H9 (cell line): ENCODE measurements around the gene CRYBA1. TPM values are rescaled to one million over a fixed set of nuclear protein-coding genes. Genes with fewer than 3 reads are reported as not detected.
A peak's percentile ranks its signal among the peaks of the same experiment; 100 is the strongest.

Source experiments
- DNase-seq: peaks from one replicate; pipeline ENCODE4 v3.0.0-alpha.2; 2017
- H2AFZ ChIP-seq: one replicate; pipeline ENCODE4 v1.6.1; 2013; ENCODE audit warnings: mild to moderate bottlenecking, low read length, control low read depth, moderate library complexity
- H2AK5ac ChIP-seq: 2 replicates; pipeline ENCODE4 v1.6.1; 2013; ENCODE audit warnings: low read length, control low read depth, mixed read lengths; ENCODE audit not compliant: insufficient read length
- H2BK120ac ChIP-seq: one replicate; pipeline ENCODE4 v1.6.1; 2013; ENCODE audit warnings: low read depth, mild to moderate bottlenecking, low read length, control low read depth, inconsistent platforms; ENCODE audit not compliant: poor library complexity, severe bottlenecking
- H2BK12ac ChIP-seq: 2 replicates; pipeline ENCODE4 v1.6.1; 2013; ENCODE audit warnings: low read length, control low read depth, mixed read lengths, low read depth; ENCODE audit not compliant: insufficient read length
- H2BK15ac ChIP-seq: 2 replicates; pipeline ENCODE4 v1.6.1; 2013; ENCODE audit warnings: low read depth, low read length, control low read depth
- H2BK20ac ChIP-seq: one replicate; pipeline ENCODE4 v1.6.1; 2013; ENCODE audit warnings: low read depth, mild to moderate bottlenecking, low read length, control low read depth, inconsistent platforms; ENCODE audit not compliant: poor library complexity, severe bottlenecking
- H2BK5ac ChIP-seq: 2 replicates; pipeline ENCODE4 v1.6.1; 2013; ENCODE audit warnings: low read length, control low read depth, mixed read lengths; ENCODE audit not compliant: insufficient read length
- H3K14ac ChIP-seq: 2 replicates; pipeline ENCODE4 v1.6.1; 2013; ENCODE audit warnings: low read length, control low read depth; ENCODE audit not compliant: insufficient read depth
- H3K18ac ChIP-seq: 2 replicates; pipeline ENCODE4 v1.6.1; 2013; ENCODE audit warnings: low read depth, mild to moderate bottlenecking, mixed read lengths, low read length, control low read depth; ENCODE audit not compliant: insufficient read length
- H3K23ac ChIP-seq: 2 replicates; pipeline ENCODE4 v1.6.1; 2013; ENCODE audit warnings: low read length, control low read depth, mixed read lengths, low read depth; ENCODE audit not compliant: insufficient read length
- H3K23me2 ChIP-seq: 2 replicates; pipeline ENCODE4 v1.6.1; 2013; ENCODE audit warnings: low read depth, mild to moderate bottlenecking, mixed read lengths, low read length, control low read depth; ENCODE audit not compliant: insufficient read length, poor library complexity, severe bottlenecking
- H3K27ac ChIP-seq: 2 replicates; pipeline ENCODE4 v1.5.1; 2013; ENCODE audit warnings: low read length, control low read depth, mixed read lengths, low read depth; ENCODE audit not compliant: insufficient read length
- H3K27me3 ChIP-seq: 2 replicates; pipeline ENCODE4 v1.6.1; 2013; ENCODE audit warnings: low read length, control low read depth, inconsistent platforms; ENCODE audit not compliant: insufficient read depth
- H3K4ac ChIP-seq: 2 replicates; pipeline ENCODE4 v1.6.1; 2013; ENCODE audit warnings: low read depth, mild to moderate bottlenecking, control low read depth, inconsistent platforms, low read length, moderate library complexity
- H3K4me1 ChIP-seq: 2 replicates; pipeline ENCODE4 v1.6.1; 2013; ENCODE audit warnings: low read length, control low read depth, inconsistent platforms; ENCODE audit not compliant: insufficient read depth
- H3K4me2 ChIP-seq: 2 replicates; pipeline ENCODE4 v1.6.1; 2013; ENCODE audit warnings: low read length, control low read depth, mixed read lengths; ENCODE audit not compliant: insufficient read length, insufficient read depth
- H3K56ac ChIP-seq: 2 replicates; pipeline ENCODE4 v1.6.1; 2013; ENCODE audit warnings: low read depth, mild to moderate bottlenecking, mixed read lengths, low read length, control low read depth; ENCODE audit not compliant: insufficient read length
- H3K79me1 ChIP-seq: 2 replicates; pipeline ENCODE4 v1.6.1; 2013; ENCODE audit warnings: low read depth, mild to moderate bottlenecking, moderate library complexity, low read length, control low read depth, inconsistent platforms; ENCODE audit not compliant: insufficient read depth, poor library complexity, severe bottlenecking
- H3K79me2 ChIP-seq: 2 replicates; pipeline ENCODE4 v1.6.1; 2013; ENCODE audit warnings: low read length, control low read depth, inconsistent platforms; ENCODE audit not compliant: insufficient read depth
- H3K9ac ChIP-seq: 2 replicates; pipeline ENCODE4 v1.6.1; 2013; ENCODE audit warnings: low read length, control low read depth, mixed read lengths; ENCODE audit not compliant: insufficient read length; ENCODE audit errors: extremely low read depth
- H3K9me3 ChIP-seq: one replicate; pipeline ENCODE4 v1.6.1; 2013; ENCODE audit warnings: low read depth, low read length, inconsistent platforms; ENCODE audit not compliant: control insufficient read depth
- H3T11ph ChIP-seq: one replicate; pipeline ENCODE4 v1.6.1; 2013; ENCODE audit warnings: mild to moderate bottlenecking, low read length, control low read depth, inconsistent platforms
- H4K20me1 ChIP-seq: one replicate; pipeline ENCODE4 v1.6.1; 2013; ENCODE audit not compliant: control insufficient read depth, insufficient read length, insufficient read depth
- H4K5ac ChIP-seq: 2 replicates; pipeline ENCODE4 v1.6.1; 2013; ENCODE audit warnings: low read depth, mild to moderate bottlenecking, mixed read lengths, low read length, control low read depth; ENCODE audit not compliant: insufficient read length
- H4K8ac ChIP-seq: replicated peaks from 2 replicates; pipeline ENCODE4 v1.6.1; 2013; ENCODE audit warnings: low read length, control low read depth, mixed read lengths, low read depth; ENCODE audit not compliant: insufficient read length
- H4K91ac ChIP-seq: 2 replicates; pipeline ENCODE4 v1.6.1; 2013; ENCODE audit warnings: low read depth, mild to moderate bottlenecking, moderate library complexity, mixed read lengths, low read length, control low read depth; ENCODE audit not compliant: insufficient read length
- H3K27ac Mint-ChIP-seq, 3 experiments: 2 replicates in 2 of 3; 3 replicates in 1 of 3; pipeline ENCODE4 v1.8.0; 2020 to 2021; ENCODE audit warnings: mixed read lengths in 3 of 3, mild to moderate bottlenecking in 1 of 3, moderate library complexity in 1 of 3
- H3K27me3 Mint-ChIP-seq: 2 replicates; pipeline ENCODE4 v1.8.0; 2021; ENCODE audit warnings: low read depth, mild to moderate bottlenecking, moderate library complexity, mixed read lengths
- H3K36me3 Mint-ChIP-seq, 3 experiments: 2 replicates in 2 of 3; 3 replicates in 1 of 3; pipeline ENCODE4 v1.8.0; 2020 to 2021; ENCODE audit warnings: low read depth in 3 of 3, mixed read lengths in 3 of 3; ENCODE audit not compliant: insufficient read depth in 1 of 3
- H3K4me1 Mint-ChIP-seq, 2 experiments: 2 replicates each; pipeline ENCODE4 v1.8.0; 2020; ENCODE audit warnings: mixed read lengths in 2 of 2
- H3K4me3 Mint-ChIP-seq, 2 experiments: 2 replicates in 1 of 2; 3 replicates in 1 of 2; pipeline ENCODE4 v1.8.0; 2020 to 2021; ENCODE audit warnings: mild to moderate bottlenecking in 2 of 2, mixed read lengths in 2 of 2, moderate library complexity in 1 of 2
- H3K9me3 Mint-ChIP-seq, 2 experiments: 2 replicates in 1 of 2; 3 replicates in 1 of 2; pipeline ENCODE4 v1.8.0; 2020; ENCODE audit warnings: mild to moderate bottlenecking in 2 of 2, mixed read lengths in 2 of 2, moderate library complexity in 1 of 2
- WGBS: extraction: QIAGEN DNeasy Blood & Tissue Kit; methylation state at CpG from one replicate; pipeline ENCODE4 v1.1.7; 2013; ENCODE audit warnings: missing lambda C conversion rate, low lambda C conversion rate, mixed read lengths; ENCODE audit not compliant: insufficient read length; ENCODE audit errors: extremely low coverage; 5-methylcytosine and 5-hydroxymethylcytosine counted together
- total RNA-seq: library from RNA; stranded (reverse); gene quantifications from 2 replicates; pipeline ENCODE4 v1.2.1, GENCODE V29; 2021
- TF ChIP-seq, protein P1 (sequence below): fragments of 200-600 bp; sonication (generic); conservative IDR thresholded peaks from 3 replicates; pipeline ENCODE4 v1.8.0; 2021; ENCODE audit warnings: antibody characterized with exemption, mild to moderate bottlenecking

The CRYBA1 gene
- total RNA-seq, 1 experiment from 2014 or later: not detected

DNA sequence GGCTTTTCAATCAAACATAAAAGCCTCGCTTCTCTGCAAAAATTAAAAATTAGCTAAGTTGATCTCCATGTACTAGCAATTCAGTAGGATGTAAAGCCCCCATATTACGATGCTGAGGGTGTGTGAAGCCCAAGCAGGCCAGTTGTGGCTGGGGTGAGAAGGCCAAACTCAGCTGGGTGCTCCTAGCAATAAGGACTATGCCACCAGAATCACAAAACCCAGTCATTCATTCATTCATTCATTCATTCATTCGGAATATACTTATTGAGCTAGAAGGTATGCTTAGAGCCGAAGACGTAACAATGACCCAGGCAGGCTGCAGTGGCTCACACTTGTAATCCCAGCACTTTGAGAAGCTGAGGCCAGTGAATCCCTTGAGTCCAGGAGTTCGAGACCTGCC, 3.9 kb upstream of the CRYBA1 start:
- DNase-seq: no peak
- no peak overlapping the region for H2BK15ac ChIP-seq

More for the DNA sequence above, 3.9 kb upstream of the CRYBA1 start:
- H3K23me2 ChIP-seq: no peaks in the 10 kb centered on the region
- no peak overlapping the region for H2BK120ac ChIP-seq
- no peak overlapping the region for H2BK12ac ChIP-seq
- Mint-ChIP-seq H3K4me1 (peaks cover 37 to 45% of the 10 kb centered on the region in 2 experiments), H3K36me3 (no peaks in the 10 kb centered on the region), H3K4me3 (0 out of 5 replicates have a peak overlapping the region, but pooled peaks of 1 of the 2 experiments have one; percentile 30), H3K9me3 (no peaks in the 10 kb centered on the region; a peak in 1 of 5 replicates), H3K27me3 (no peaks in the 10 kb centered on the region), H3K27ac (no peak overlapping the region)
- no peaks in the 10 kb centered on the region for H3K27me3 ChIP-seq
- H2AFZ ChIP-seq: no peak overlapping the region
- H3K27ac ChIP-seq: no peak overlapping the region
- H3K79me2 ChIP-seq: no peaks in the 10 kb centered on the region
- H3K14ac ChIP-seq: no peak overlapping the region
- H4K8ac ChIP-seq: no peak overlapping the region
- no peaks in the 10 kb centered on the region for H3K79me1 ChIP-seq
- no peak overlapping the region for H4K91ac ChIP-seq
- H4K20me1 ChIP-seq: no peaks in the 10 kb centered on the region
- no peak overlapping the region for H3K23ac ChIP-seq
- H2BK5ac ChIP-seq: no peak overlapping the region
- no peak overlapping the region for H3K56ac ChIP-seq
- WGBS: no CpG with 5 or more reads among the region's 6 CpGs
- H3T11ph ChIP-seq: no peak overlapping the region
- H4K5ac ChIP-seq: no peak overlapping the region
- TF ChIP-seq, protein P1, sequence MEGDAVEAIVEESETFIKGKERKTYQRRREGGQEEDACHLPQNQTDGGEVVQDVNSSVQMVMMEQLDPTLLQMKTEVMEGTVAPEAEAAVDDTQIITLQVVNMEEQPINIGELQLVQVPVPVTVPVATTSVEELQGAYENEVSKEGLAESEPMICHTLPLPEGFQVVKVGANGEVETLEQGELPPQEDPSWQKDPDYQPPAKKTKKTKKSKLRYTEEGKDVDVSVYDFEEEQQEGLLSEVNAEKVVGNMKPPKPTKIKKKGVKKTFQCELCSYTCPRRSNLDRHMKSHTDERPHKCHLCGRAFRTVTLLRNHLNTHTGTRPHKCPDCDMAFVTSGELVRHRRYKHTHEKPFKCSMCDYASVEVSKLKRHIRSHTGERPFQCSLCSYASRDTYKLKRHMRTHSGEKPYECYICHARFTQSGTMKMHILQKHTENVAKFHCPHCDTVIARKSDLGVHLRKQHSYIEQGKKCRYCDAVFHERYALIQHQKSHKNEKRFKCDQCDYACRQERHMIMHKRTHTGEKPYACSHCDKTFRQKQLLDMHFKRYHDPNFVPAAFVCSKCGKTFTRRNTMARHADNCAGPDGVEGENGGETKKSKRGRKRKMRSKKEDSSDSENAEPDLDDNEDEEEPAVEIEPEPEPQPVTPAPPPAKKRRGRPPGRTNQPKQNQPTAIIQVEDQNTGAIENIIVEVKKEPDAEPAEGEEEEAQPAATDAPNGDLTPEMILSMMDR: no peak
- no peak overlapping the region for H3K9ac ChIP-seq
- H3K9me3 ChIP-seq: no peaks in the 10 kb centered on the region
- no peak overlapping the region for H3K18ac ChIP-seq
- H3K4me1 ChIP-seq: peaks cover 8% of the 10 kb centered on the region; the same call in 1 of the 2 replicates
- no peak overlapping the region for H3K4ac ChIP-seq
- no peak overlapping the region for H2AK5ac ChIP-seq
- no peak overlapping the region for H2BK20ac ChIP-seq
- no peak overlapping the region for H3K4me2 ChIP-seq
